Endothelial cell (in vitro differentiated cells): ENCODE measurements around the gene PRKG1. TPM values are rescaled to one million over a fixed set of nuclear protein-coding genes. Genes with fewer than 3 reads are reported as not detected.
"Not testable (repeated sequence)": the region's sequence is repeated elsewhere in the genome, so short reads cannot be mapped to it uniquely, and the experiment has no call there.

Experiments used
- DNase-seq: peaks from one replicate; pipeline ENCODE4 v3.0.0; 2021; ENCODE audit warnings: low spot score
- H3K27ac Mint-ChIP-seq: one replicate; pipeline ENCODE4 v1.8.0; 2021; ENCODE audit warnings: mixed read lengths, inconsistent platforms; ENCODE audit not compliant: unreplicated experiment
- H3K27me3 Mint-ChIP-seq: one replicate; pipeline ENCODE4 v1.8.0; 2021; ENCODE audit warnings: mild to moderate bottlenecking, moderate library complexity, mixed read lengths, inconsistent platforms; ENCODE audit not compliant: unreplicated experiment
- H3K36me3 Mint-ChIP-seq: one replicate; pipeline ENCODE4 v1.8.0; 2021; ENCODE audit warnings: mild to moderate bottlenecking, low read depth, mixed read lengths, inconsistent platforms; ENCODE audit not compliant: unreplicated experiment
- H3K4me1 Mint-ChIP-seq: one replicate; pipeline ENCODE4 v1.8.0; 2021; ENCODE audit warnings: mild to moderate bottlenecking, mixed read lengths, inconsistent platforms; ENCODE audit not compliant: unreplicated experiment
- H3K4me3 Mint-ChIP-seq: one replicate; pipeline ENCODE4 v1.8.0; 2021; ENCODE audit warnings: mild to moderate bottlenecking, mixed read lengths, inconsistent platforms; ENCODE audit not compliant: unreplicated experiment
- H3K9me3 Mint-ChIP-seq: one replicate; pipeline ENCODE4 v1.8.0; 2021; ENCODE audit warnings: mixed read lengths, inconsistent platforms; ENCODE audit not compliant: unreplicated experiment
- total RNA-seq: library from RNA; stranded (reverse); fragmentation: NEBNext Ultra II Directional; extraction: Animal tissue kit (Norgen Biotek cat#: 25700); gene quantifications from one replicate; pipeline ENCODE4 v1.2.1, GENCODE V29; 2021; ENCODE audit not compliant: unreplicated experiment
- TF ChIP-seq, protein P1 (sequence below): fragments of 200-600 bp; sonication (generic); IDR thresholded peaks from one replicate; pipeline ENCODE4 v1.5.0; 2021; ENCODE audit warnings: antibody characterized with exemption; ENCODE audit not compliant: unreplicated experiment

PRKG1 gene
- total RNA-seq, 1 donor from 2014 or later, result 10.7 TPM

DNA sequence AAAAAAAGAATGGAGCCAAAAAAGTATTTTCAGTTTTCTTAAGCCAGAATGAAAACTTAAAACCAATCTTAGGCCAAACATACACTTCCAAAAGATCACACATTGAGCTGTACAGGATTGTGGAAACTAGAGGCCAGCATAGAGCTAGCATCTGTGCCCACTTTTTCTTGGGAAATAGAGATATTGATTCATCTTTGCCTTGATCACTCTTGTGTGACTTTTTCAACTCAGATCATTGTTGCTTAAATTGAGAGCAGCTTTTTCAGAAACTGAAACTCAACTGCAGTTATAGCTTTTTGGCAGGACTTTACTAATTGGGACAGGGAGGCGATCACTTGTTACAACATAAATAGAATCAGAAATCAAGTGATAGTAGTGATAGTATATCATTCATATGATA is 132.2 kb downstream of the PRKG1 start:
- H3K36me3 Mint-ChIP-seq, result no peaks in the 10 kb centered on the region
- no peak overlapping the region for H3K4me3 Mint-ChIP-seq
- H3K4me1 Mint-ChIP-seq, result peaks cover 14% of the 10 kb centered on the region
- no peaks in the 10 kb centered on the region for H3K27me3 Mint-ChIP-seq
- H3K9me3 Mint-ChIP-seq, result no peaks in the 10 kb centered on the region
- H3K27ac Mint-ChIP-seq, result no peak overlapping the region
- DNase-seq, result no peak
- TF ChIP-seq, protein P1, sequence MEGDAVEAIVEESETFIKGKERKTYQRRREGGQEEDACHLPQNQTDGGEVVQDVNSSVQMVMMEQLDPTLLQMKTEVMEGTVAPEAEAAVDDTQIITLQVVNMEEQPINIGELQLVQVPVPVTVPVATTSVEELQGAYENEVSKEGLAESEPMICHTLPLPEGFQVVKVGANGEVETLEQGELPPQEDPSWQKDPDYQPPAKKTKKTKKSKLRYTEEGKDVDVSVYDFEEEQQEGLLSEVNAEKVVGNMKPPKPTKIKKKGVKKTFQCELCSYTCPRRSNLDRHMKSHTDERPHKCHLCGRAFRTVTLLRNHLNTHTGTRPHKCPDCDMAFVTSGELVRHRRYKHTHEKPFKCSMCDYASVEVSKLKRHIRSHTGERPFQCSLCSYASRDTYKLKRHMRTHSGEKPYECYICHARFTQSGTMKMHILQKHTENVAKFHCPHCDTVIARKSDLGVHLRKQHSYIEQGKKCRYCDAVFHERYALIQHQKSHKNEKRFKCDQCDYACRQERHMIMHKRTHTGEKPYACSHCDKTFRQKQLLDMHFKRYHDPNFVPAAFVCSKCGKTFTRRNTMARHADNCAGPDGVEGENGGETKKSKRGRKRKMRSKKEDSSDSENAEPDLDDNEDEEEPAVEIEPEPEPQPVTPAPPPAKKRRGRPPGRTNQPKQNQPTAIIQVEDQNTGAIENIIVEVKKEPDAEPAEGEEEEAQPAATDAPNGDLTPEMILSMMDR, result no peak

- DNase-seq, H3K4me3 Mint-ChIP-seq, H3K36me3 Mint-ChIP-seq, H3K9me3 Mint-ChIP-seq, H3K27ac Mint-ChIP-seq, H3K27me3 Mint-ChIP-seq: not testable (repeated sequence)
- H3K4me1 Mint-ChIP-seq, result peaks cover 14% of the 10 kb centered on the region
These were observed 138.7 kb downstream of the PRKG1 start for GRCh38 chr10:51212937-51213336.

DNA sequence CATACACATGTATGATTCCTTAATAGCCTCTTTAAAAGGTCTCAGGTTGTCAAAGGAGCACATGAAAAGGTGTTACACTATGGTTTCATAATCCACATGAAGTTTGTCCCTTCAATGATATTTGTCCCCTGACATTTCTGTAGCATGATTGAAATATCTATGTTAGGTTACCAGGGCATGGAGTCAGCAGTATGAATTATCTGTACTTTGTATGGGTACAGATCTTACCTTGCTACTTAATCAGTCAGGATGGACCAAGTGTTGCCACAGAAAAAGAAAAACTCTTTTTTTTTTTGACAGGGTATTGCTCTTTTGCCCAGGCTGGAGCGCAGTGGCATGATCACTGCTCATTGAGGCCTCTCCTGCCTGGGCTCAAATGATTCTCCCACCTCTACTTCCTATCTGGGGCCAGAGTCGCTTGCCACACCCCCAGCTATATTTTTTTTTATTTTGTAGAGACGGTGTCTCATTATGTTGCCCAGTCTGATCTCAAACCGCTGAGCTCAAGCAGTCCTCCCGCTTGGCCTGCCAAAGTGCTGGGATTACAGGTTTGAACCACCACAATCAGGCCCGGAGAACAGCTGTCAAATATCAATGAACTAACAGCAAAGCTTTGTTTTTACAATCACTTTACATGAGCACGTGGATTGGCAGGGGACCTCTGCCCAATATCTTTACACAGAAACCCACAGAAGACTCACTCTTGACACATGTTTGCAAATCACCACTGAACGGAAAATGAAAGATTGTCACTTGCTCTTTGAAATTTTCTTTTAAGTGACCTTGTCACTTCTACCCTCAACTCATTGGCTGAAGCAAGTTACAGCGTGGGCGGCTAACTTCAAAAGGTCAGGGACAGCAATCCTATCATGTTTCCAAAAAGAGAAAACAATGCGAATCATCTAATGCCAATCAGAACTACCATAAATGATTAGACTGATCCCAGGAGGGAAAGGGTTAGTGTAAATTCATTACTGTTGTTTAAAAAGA is 140.2 kb downstream of the PRKG1 start:
- Mint-ChIP-seq H3K9me3 (no peaks in the 10 kb centered on the region), H3K4me1 (peaks cover 11% of the 10 kb centered on the region), H3K36me3 (no peaks in the 10 kb centered on the region), H3K27me3 (no peaks in the 10 kb centered on the region), H3K27ac (no peak overlapping the region), H3K4me3 (no peak overlapping the region)
- no peak for DNase-seq
- TF ChIP-seq, protein P1, result no peak

GRCh38 chr10:51215951-51216834 is 141.9 kb downstream of the PRKG1 start:
- TF ChIP-seq, protein P1, result no peak
- Mint-ChIP-seq H3K27ac (no peak overlapping the region), H3K4me3 (no peak overlapping the region), H3K27me3 (no peaks in the 10 kb centered on the region), H3K4me1 (no peaks in the 10 kb centered on the region), H3K9me3 (no peaks in the 10 kb centered on the region), H3K36me3 (no peaks in the 10 kb centered on the region)
- no peak for DNase-seq

- Mint-ChIP-seq H3K9me3 (no peaks in the 10 kb centered on the region), H3K27me3 (no peaks in the 10 kb centered on the region), H3K4me1 (no peaks in the 10 kb centered on the region), H3K36me3 (no peaks in the 10 kb centered on the region), H3K4me3 (no peak overlapping the region), H3K27ac (no peak overlapping the region)
- TF ChIP-seq, protein P1, result no peak
- no peak for DNase-seq
These were observed 143.2 kb downstream of the PRKG1 start for GRCh38 chr10:51217505-51217904.
